GM19397 (cell line): ENCODE results near the gene CCR4.
"Not testable (repeated sequence)": the region's sequence is repeated elsewhere in the genome, so short reads cannot be mapped to it uniquely, and the experiment has no call there.

Experiments used
- ATAC-seq: cut with Tn5 transposase; IDR thresholded peaks from one replicate; pipeline ENCODE4 v1.9.1; 2021; ENCODE audit warnings: mild to moderate bottlenecking, moderate library complexity; ENCODE audit not compliant: unreplicated experiment

CCR4 gene

GRCh38 chr3:32950516-32950915, 928 bp upstream of the CCR4 start:
- no peak for ATAC-seq

DNA sequence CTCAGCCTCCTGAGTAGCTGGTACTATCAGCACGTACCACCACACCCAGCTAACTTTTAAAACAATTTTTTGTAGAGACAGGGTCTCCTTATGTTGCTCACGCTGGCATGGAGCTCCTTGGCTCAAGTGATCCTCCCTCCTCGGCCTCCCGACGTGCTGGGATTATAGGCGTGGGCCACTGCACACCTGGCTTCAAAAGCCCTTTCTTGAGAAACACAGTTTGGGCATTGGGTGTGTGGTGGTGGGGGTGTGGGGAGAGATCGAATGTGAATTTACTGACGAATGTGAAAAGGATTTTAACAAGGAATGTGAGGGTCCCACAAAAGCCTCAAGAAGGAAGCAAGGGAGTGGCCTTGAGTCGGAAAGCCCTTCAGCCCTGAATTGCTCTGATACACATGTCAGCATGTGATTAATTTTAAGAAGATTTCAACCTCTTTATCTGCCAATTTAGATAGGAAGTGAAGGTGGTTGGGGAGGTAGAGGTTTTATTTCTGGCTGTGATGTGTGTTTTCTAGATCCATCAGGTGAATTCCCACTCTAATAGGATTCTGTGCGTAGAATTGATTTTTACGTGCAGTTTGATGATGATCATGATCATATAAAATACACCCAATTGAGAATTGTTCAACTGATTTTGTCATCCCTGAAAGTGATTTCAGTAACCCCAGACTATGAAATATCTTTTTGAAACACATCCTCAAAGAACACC, 1.1 kb downstream of the CCR4 start:
- ATAC-seq = no peak

GRCh38 chr3:32954506-32954905, 3.1 kb downstream of the CCR4 start:
- ATAC-seq = no peak

- ATAC-seq = no peak
These were observed 5.5 kb downstream of the CCR4 start for GRCh38 chr3:32956750-32957570.

- ATAC-seq = no peak
These were observed 7.1 kb downstream of the CCR4 start for GRCh38 chr3:32958509-32958908.

DNA sequence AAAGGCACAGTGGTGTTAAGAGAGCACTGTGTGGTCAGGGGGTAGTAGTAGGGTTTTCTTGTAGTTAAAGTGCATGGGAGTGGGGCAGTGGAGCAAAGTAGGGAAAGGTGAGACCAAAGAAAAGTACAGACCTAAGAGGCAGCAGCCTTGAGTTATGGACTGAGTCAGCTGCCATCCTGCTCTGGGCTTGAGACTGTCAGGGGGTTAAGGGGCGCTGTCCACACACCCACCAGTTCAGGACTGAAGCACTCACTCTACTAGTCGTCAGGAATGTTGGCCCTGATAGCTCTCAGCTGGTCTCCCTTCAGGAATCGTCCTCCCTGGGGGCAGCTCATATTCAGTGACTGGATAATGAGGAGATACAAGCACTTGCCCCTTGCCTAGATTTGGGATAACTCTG, 7.9 kb downstream of the CCR4 start:
- ATAC-seq = no peak

DNA sequence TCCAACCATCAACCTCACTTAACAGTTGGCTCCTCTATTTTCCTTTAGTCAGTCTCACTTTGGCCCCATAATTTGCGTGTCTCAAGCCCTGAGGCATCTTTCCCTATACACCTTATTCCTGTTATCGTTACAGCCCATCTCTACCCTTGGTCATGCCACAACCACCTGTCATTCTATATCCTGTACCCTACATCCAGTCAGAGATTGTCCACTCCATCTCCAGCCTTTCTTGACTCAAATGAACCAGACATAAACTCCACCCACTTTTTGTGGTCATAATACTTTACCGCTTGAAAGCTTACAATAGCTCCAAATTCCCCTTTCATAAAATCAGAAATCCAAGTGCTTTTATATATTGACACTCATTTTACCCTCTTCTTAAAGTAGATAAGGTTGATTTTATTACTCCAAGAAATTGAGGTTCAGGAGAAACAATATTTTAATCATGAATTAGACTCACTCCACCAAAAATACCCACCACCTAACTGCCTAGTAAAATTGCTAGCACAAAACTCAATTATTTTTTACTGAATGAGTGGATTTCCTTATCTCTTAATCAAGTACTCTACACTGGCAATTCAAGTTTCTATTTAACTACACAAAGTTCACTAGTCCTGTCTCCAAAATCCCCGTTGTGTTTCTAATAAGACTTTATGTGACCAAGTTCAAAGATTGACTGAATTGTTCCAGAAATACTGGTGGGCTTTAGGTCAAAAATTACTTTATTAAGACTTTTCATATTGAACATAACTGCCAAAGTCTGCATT, 9.1 kb downstream of the CCR4 start:
- no peak for ATAC-seq

GRCh38 chr3:32961189-32961715, 9.8 kb downstream of the CCR4 start:
- ATAC-seq = no peak

DNA sequence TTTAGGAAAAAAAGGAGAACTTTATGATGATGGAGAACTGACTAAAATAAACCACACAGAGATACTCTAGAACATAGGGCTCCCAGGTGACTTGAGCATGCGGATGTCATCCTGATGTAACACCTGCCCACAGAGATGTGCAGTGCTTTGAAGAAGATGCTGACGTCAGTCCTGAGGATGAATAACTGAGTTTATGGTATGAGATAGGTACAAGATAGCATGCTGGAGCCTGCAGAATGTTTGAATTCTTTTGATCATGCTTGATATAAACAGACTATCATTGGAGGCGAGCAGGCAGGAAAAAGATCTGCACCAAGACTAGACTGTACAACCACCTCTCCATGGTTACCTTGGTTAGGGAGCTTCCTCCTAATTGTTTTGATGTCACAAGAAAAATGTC, 12.4 kb downstream of the CCR4 start:
- no peak for ATAC-seq

GRCh38 chr3:32964781-32965180, 13.3 kb downstream of the CCR4 start:
- not testable (repeated sequence) for ATAC-seq

- not testable (repeated sequence) for ATAC-seq
These were observed 14.3 kb downstream of the CCR4 start for GRCh38 chr3:32965617-32966213.

DNA sequence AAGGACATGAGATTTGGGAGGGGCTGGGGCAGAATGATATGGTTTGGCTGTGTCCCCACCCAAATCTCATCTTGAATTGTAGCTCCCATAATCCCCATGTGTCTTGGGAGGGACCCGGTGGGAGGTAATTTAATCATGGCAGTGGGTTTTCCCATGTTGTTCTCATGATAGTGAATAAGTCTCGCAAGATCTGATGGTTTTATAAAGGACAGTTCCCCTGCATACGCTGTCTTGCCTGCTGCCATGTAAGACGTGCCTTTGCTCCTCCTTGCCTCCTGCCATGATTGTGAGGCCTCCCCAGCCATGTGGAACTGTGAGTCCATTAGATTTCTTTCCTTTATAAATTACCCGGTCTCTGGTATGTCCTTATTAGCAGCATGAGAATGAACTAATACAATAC, 15.2 kb downstream of the CCR4 start:
- ATAC-seq = not testable (repeated sequence)

- ATAC-seq = no peak
These were observed 16.9 kb downstream of the CCR4 start for GRCh38 chr3:32968166-32968919.

GRCh38 chr3:32968920-32969389, 17.5 kb downstream of the CCR4 start:
- no peak for ATAC-seq

DNA sequence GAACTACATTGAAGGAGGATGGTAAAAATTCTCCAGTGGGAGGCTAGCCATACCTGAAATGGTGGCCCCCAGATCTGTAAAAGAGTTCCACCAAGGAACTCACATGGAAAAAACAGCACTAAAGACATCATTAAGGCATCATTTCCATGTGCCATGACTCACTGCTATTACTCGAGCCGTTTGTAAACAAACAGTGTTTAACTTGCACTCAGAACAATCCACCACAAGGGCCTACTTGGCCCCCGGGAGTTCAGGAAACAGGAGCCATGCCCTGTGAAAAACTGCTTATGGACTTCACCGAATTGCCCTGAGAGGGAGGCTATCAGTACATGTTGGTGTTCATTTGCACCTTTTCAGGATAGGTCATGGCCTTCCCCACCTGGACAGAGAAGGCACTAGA, 18.2 kb downstream of the CCR4 start:
- ATAC-seq = no peak

- ATAC-seq = not testable (repeated sequence)
These were observed 19.8 kb downstream of the CCR4 start for GRCh38 chr3:32971291-32971690.

DNA sequence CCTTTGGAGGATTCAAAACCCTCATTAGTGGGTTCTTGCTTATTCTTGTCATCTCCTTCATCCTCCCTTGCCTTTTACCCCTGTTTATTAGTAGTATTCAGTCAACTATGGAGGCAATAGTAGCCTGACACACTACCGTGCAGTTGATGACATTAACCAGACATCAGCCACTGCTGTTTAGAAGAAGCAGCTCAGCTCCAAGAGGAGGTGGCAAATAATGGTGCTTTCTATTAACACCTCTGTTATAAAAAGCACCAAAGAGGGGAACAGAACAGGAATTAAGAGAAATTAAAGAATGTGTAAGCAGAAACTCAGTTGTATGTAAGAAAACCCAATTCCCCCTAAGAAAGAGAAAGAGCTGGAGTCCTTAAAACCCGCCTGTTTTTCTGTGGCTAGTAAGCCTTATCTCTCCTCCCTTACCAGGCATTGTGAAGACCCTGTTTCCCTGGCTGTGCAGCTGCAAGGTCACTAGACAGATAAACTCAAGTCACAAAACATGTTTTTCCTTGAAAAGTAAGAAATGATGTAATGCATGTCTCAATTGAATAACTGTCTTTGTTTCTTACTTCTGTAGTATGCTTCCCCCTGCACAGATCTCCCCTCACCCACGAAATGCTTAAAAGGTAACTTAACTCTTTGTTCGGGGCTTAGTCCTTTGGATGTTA, 21.2 kb downstream of the CCR4 start:
- ATAC-seq = no peak

DNA sequence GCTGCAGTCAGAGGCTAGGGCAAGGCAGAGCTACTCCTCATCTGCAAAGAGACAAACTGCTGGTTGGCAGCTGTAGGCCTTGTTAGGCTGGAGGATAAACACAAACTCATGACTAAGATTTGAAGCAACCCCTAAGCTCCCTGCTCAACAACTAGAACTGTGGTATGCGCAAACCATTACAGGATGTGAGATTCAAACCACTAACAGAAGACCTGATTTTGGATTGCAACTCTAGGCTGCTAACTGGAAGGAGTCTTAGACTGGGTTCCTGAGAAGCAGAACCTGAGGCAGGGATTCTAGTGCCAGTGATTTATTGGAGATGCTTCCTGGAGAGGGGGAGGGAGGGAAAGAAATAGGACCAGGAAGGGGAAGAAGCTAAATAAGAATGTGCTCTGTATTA, 22.5 kb downstream of the CCR4 start:
- no peak for ATAC-seq

GRCh38 chr3:32975891-32976595, 24.6 kb downstream of the CCR4 start:
- no peak for ATAC-seq
